Endometrium (tissue), 2 donors: ENCODE data around the gene SIGLEC12.
"Not testable (repeated sequence)": the region's sequence is repeated elsewhere in the genome, so short reads cannot be mapped to it uniquely, and the experiment has no call there.

Experiments
- FAIRE-seq: peaks from 2 replicates; lab custom pipeline; 2012; peaks lifted over from hg19 to GRCh38; lab: Jason Lieb, UNC
- donor health status: control.
- donor health status: control.

The SIGLEC12 gene

DNA sequence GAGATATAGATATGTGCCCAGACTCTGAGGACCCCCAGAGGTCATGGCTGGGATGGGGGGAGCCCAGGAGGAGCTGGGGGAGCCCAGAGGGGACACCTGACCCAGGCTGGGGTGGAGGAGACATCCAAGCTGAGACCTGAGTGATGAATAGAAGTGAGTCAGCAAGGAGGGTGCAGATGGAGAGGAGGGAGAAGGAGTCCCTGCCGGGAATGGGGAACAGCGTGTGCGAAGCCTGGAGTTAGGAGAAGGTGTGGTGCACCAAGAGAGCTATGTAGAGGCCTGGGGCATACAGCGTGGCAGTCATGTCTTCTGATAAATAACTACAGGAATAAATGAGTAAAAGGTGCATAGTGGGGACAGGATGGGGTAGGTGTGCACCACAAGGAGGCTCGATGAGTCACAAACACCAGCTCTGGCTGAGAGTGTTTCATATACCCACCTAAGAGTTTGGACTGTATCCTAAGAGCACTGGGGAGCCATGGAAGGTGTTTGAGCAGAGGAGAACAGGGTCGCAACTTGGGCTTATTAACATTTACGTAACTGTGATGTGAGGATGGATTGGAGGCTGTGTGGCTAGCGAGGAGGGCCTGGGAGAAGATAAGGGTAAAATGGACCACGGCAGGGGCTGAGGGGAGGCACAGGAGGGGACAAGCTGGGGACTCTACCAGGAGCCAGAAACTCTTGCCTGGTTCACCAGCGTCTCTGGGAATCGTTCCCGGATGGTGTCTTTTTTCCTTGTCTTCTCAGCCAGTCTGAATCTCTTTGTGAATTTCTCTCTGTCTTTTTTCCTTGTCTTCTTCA, 21.9 kb downstream of the SIGLEC12 start:
- no peak for FAIRE-seq

DNA sequence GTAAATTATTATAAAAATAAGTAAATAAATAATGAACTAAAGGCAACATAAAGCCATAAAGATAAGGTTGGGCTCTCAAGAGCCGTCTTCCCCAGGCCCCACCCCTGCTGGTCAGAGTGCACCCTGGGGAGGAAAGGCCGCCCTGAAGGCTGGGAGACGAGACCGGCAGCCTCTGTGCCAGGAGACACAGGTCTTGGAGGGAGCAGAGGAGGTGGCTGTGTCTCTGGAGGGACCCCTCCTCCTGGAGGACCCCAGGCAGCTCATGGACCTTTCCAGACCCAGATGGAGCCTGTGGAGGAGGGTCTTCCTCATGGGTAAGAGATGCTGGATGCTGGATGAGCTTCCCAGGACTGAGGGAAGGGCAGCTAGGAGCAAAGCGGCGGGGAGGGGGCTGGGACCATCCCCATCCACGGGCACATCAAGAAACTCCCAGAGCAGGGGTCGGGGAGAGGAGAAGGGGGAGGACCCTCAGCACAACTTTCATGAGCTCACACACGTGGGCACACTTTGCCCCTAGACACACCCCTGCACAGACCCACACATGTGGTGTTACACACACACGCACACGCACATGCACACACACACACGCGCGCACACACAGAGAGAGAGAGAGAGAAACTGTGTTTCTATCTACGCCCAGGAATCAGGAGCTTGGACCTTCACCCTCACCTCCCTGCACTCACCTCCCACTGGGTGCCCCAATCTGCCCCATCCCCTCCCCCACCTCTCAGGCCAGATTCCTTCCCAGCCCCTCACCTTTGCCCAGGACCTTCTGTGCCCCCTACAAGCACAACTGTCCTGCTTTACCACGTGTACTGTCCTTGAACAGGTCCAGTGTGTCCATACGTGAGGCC, 23.0 kb downstream of the SIGLEC12 start, which contains the start of gene CEACAM18:
Gene CEACAM18 (plus strand): TSS at position 159 of the 854 bp plus-strand sequence.
- no peak for FAIRE-seq

DNA sequence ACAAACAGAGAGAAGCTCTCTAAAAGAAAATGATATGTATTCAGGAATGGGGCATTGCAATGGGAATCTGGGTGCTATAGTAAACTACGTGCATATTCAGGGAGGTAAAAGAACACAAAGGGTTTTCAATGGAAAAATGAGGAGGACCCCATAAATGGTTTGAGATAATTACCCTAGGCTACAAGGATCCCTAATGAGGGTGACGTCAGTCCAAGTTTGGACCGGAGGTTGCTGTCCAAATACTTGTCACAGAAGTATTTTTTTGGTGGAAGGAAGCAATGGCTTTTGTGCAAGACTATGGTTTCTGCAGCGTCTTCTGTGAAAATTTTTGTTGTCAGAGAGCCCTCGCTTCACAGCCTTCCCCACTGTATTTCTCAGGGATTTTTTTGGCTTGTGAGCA, 24.3 kb downstream of the SIGLEC12 start:
- FAIRE-seq = no peak

DNA sequence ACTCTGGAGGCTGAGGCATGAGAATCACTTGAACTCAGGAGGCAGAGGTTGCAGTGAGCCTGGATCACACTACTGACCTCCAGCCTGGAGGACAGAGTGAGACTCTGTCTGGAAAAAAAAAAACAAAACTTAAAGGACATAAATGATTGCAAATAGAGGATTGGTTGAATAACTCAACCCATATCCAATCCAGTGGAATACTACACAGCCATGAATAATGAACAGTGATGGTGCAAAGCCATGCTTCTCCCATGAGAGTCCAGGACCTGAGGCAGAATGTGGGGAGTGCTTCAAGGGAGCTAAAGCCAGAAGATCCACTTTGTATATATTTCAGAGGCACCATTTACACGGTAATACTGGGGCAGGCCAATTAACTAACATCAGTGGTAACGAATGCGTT, 25.4 kb downstream of the SIGLEC12 start:
- FAIRE-seq = no peak

DNA sequence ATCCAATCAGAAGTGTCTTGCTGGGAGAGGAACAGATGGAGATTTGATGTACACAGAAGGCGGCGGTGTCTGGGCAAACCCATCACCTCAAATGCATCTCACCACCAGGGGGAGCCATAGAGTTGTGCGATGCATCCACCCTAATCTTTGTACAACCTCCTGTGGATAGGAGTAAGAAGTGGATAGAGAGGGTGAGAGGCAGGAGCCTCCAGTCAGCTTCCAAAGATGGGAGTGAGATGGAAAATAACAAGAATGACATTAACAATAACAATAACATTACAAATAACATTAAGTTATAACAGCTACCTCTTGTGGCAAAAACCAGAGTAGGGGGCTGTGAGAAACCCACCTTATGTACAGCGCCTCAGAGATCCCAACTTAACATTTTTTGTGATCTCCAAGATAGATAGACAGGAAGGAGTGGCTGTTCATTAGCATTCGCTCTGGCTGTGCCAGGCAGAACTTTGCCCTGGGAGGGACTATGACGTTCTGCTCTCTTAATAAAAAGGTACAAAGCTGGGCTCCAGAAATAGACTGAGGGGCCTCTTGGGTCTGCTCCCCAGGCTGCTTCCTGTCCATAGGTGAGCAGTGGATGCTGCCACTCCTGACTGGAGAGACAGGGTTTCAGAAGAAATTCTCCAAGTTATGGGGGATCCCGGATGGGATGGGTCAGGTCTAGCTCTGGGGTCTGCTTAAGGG, 28.4 kb downstream of the SIGLEC12 start:
- FAIRE-seq = no peak

DNA sequence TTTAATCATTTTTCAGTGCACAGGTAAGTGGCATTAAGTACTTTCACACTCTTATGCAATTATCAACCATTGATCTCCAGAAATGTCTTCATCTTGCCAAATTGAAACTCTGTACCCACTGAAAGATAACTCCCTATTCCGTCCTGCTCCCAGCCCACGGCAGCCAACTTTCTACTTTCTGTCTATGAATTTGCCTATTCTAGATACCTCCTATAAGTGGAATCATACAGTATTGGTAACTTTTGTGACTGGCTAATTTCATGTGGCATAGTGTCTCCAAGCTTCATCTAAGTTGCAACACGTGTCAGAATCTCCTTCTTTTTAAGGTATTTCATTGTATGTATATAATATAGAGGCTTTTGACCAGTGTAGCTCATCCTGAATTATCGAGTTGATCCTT, 29.0 kb downstream of the SIGLEC12 start:
- no peak for FAIRE-seq

DNA sequence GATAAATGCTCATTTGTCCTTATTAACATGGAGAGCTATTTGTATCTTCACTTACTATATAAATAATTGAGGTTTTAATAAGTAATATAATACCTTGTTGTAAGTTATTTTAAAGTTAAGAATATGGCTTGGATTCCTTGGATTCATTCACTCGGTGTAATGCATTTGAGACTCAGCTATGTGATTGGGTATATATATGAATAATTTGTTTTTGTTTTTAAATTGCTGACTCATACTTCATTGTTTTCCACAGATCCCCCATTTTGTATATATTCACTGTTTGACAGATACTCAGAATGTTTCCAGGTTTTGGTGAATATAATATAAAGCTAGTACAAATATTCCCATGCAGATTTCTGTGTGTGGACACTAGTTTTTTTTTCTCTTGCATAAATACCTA, 30.1 kb downstream of the SIGLEC12 start:
- FAIRE-seq = no peak

DNA sequence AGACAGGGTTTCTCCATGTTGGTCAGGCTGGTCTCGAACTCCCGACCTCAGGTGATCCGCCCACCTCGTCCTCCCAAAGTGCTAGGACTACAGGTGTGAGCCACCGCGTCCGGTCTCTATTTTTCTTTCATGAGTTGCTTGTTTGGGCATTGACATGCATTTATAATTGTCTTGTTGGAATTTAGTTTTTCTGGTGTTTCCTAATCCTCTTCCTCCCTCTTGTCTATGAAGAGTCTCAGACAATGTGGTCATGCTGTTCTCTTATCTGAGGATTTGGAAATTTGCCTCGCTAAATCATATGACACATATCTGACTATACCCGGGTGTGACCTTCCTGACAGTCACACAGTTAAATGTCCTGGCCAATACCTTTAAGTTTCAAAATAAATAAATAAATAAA, 30.6 kb downstream of the SIGLEC12 start:
- no peak for FAIRE-seq

DNA sequence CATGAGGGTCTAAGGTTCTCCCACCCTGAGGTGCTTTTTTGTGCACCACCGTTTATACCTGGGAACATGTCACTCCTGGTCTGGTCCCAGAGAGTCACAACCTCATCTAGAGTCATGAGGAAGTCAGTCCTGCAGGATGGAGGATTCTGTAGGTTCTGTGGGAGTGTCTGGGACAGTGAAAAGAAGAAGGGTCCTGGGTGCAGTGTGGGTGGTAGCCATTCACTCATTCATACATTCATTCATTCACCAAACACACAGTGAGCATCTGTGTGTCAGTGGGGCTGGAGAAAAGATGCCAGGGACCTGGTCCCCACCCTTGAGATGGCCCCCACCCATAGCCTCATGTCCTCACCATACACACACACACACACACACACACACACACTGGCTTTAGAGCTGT, 32.0 kb downstream of the SIGLEC12 start:
- FAIRE-seq = no peak

DNA sequence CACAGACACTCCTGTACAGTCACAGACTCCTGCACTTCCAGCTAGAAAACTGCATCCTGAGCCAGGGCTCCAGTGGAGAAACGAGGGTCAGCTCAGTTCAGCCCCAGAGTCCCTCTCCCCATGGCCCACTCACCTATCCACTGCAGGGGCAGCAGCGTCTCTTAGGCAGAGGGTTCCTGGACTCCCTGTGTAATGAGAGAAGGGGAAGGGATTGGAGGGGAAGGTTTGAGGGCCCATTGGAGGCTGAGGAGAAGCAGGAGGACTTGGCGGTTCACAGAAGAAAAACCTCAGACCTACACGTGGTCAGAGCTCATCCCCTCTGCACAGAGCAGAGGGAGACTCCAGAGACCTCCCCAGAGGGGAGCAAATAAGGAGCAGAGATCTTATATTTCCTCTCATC, 32.4 kb downstream of the SIGLEC12 start:
- FAIRE-seq = no peak

DNA sequence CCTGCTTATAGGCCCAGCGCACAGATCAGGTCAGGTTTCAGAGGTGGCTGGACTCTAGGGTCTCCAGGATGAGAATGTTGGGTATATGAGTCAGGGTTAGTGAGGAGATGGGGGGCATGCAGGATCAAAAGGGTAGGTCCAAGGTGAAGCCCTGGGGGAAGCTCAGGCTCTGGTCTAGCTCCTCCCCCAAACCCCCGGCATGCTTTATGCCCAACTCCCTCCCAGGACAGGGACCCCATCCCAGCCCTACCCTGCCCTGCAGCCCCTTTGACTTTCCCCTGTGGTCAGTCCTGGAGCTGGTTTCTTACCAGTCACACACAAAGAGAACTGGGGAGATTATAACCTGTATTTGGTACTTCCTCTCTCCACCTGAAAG, 33.1 kb downstream of the SIGLEC12 start:
- FAIRE-seq = no peak

DNA sequence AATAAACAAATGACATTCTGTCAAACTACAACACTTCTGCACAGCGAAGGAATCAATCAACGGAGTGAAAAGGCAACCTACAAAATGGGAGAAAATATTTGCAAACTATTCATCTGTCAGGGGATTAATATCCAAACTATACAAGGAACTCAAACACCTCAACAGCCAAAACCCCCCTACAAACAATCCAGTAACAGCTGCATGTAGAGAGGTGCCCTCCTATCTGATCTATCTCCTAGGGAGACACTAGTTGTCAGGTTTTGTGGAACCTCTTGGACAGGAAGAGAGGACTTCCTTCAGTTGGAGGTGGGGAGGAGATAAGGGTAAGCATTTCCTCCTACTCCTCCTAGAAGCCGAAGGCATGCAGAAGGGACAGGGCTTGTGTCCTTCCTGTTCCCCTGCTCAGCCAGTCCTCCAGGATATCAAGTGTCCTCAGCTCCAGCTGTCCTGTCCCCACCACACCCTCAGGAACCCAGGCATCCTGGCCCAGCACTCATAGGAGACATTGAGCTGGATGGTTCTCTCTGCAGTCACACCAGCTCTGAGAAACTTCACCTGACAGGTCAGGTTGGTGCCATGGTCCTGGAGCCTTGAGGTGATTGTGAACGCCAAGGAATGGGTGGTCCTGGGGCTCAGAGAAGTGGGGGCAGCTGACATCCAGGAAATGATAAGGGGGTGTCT, 33.6 kb downstream of the SIGLEC12 start:
- no peak for FAIRE-seq

DNA sequence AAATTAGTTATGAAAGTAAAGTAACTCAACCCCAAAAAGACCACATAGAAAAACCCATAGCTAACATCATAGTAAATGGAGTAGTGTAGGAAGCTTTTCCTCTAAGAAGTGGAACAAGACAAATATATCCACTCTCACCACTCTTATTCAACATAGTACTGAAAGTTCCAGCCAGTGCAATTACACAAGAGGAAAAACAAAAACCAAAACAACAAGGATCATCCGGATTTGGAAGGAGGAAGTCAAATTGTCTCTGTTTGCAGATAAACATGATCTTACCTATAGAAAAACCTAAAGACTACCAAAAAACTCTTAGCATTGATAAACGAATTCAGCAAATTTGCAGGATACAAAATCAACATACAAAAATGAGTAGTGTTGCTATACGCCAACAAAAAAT, 34.9 kb downstream of the SIGLEC12 start:
- FAIRE-seq = no peak

DNA sequence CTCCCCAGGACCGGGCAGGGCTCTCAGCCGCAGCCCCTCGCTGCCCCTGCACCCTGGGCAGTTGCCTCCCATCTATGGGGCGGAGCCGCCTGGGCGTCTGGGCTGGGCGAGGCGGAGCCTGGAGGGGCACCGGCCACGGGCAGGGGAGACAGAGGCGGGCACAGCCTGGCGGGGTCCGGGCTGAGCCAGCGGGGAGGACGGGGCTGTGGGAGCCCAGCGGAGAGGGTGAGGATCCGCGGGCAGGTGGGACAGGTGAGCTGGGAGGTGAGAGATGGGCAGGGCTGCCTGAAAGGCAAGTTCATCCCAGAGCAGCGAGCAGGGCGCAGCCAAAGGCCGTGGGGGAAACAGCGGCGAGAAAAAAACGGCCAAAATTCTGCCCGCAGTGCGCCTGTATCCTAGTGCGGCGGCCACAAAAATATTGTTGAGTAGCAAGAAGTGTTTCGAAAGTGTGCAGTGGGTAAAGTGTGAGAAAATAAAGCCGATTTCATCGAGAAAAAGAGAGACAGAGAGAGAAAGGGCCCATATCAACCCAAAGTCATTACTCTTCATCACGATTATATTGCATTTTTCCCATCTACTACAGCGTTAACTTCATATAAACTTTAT, 37.5 kb downstream of the SIGLEC12 start:
- not testable (repeated sequence) for FAIRE-seq

DNA sequence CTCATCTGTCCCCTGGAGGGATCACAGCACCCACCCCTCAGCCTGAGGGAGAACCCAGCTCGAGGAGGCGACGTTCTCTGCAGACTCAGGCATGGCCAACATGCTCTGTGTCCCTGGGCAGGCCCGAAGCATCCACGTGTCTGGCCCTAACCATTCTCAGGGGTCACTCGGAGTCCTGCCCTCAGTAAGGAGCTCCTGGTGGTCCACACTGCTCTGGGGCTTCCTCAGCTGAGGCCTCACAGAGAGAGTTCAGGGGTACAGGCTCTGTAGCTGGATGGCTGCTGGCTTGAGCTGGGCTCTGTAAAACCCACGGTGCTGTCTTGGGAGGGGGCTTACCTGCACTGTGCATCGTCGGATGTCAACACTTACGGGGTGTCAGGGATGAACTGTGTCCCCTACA, 38.9 kb downstream of the SIGLEC12 start:
- no peak for FAIRE-seq

DNA sequence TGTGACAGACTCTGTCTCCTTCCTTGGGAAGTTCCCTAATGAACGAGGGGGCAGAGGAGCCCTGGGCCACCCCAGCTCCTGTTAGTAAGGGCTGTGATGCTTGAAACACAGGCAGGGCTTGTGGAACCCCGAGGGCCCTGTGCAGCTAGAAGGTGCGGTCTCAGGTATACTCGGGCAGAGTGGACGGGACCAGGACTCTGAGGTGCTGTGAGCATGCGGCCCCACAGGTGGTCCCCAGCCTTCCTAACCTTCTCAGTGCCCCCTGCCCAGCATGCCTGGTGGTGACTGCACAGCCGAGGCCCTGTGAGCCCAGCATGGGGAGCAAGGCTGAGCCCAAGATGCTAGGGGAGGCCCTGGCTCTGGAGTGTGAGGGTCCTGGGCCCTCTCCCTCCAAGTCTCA, 39.3 kb downstream of the SIGLEC12 start:
- FAIRE-seq = no peak

DNA sequence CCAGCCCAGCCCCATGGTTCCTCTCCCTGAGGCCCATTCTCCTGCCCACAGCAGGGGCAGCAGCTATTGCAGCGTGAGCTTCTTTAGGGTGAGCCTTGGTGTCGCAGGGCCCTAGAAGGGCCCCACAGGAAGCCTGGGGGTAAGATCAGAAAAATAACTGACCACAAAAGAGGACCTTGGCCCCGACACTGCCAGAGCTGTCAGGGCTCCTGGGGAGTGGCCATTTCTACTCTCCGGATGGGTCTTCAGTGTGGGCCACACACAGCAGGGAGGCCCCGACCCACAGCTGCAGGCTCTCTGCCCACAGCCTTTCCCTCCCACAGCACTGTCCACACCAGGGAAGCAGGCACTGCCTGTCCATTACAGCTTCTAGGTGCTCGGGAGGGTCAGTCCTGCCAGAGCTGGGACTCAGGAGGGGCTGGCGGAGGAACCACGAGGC, 39.9 kb downstream of the SIGLEC12 start:
- FAIRE-seq = no peak

DNA sequence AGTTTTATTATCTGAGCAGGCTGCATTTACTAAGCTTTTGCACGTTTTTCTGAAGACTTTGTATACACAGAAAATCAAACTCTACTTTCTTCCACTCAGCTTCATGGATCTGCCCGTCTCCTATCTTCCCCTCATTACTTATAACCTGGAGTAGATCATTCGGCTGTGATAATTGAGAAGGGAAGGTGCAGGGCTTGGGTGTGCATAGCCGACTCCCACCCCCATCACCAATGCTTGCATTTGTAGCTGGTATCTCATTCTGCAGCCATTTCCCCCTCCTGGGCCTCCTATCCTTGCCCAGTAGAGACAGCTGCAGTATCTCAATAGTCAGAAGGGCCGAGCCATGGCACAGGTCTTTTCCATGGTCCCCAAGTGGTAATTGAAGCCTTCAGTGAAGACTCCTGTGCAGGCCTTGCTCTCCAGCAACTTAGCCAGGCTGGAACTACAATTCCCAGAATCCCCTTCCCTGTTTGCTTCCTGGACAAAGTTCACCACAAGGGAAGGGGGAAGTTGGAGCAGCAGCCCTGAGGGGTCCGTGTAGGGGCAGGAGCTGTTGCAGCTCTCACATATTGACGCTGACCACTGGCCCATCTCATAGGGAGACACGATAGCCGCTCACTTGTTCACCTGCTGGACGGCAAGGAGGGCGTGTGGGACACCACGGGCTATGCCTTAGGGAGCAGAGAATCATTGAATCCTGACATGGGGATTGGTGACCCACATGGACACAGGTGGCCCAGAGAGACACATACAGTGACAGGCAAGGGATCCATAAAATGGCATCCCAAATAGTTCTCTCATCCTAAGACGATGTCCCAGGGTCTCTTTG, 41.2 kb downstream of the SIGLEC12 start:
- no peak for FAIRE-seq

DNA sequence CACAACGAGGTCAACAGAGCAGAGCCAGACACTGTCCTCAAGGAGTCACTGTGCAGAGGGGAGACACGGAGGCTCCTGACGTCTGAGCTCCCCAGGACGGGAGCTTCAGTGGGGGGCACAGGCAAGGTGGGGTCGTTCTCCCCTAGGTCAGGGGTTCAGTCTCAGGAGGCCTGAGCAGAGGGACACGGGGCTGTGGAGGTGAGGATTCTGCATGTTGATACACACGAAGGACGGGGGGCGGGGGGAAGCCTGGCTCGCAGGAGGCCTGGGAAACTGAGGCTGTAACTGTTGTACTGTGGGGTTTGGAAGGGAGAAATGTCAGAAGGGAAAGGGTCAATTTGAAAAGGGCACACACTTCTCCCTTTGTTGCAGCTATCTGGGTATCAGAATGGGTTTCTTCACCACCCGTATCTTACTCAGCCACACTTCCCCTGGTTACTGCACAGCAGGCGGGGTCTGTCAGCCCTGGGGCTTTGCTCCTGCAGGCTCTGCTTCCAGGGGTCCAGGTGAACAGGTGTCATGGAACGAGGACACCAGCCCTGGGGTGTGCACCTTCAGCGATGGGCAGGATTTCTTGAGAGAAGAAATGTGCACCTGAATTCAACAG, 42.6 kb downstream of the SIGLEC12 start:
- FAIRE-seq = no peak

DNA sequence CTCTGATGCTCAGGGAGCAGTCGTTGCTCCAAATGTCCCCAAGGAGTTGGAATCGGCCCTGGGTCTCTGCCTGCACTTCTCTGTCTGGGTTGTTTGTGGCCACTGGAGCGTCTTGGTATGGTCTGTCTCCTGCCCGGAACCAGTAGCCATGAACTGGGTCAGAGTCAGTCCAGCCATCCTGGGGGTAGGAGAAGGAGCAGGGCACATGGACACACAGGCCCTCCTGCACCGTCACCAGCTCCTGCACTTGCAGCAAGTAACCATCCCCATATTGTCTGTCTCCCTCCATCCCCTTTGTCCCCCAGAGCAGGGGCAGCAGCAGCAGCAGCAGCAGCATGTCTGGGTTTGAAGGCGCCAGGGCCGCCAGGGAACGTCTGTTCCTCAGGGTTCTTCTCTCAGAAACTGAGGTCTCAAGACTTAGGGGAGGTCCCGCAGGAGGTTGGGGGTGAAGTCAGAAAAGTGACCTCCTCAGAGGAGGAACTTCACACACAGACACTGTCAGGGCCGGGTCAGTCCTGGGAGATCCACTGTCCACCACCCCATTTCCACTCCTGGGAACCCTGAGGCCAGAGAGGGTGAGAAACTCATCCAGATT, 43.5 kb downstream of the SIGLEC12 start, which contains the start of gene SIGLEC8:
Gene SIGLEC8 (minus strand): TSS at position 404 of the 595 bp plus-strand sequence. CDS start 67 bp downstream, at position 337.
- no peak for FAIRE-seq
